Measurements from ENCODE around the gene ZNF239.
"Not testable (repeated sequence)": the region's sequence is repeated elsewhere in the genome, so short reads cannot be mapped to it uniquely, and the experiment has no call there.

The ZNF239 gene

DNA sequence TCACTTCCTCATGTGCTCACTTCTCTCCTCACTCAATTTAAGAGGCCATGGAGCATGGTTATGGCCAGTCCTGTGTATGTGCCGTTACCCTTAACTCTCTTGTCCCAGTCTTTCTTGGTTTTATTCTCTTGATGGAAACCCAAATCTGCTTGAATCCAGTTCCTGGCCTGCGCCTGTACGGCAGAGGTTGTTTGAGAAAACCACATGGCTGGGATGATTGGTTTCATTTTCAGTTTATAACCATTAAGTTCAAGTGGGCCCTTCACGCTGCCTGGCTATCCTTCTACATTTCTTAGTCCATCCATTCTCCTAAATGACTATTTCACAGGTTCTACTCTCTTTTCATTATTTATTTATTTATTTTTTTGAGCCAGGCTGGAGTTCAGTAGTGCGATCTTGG is 1.6 kb upstream of the ZNF239 start:
- DNase-seq: no peak

DNA sequence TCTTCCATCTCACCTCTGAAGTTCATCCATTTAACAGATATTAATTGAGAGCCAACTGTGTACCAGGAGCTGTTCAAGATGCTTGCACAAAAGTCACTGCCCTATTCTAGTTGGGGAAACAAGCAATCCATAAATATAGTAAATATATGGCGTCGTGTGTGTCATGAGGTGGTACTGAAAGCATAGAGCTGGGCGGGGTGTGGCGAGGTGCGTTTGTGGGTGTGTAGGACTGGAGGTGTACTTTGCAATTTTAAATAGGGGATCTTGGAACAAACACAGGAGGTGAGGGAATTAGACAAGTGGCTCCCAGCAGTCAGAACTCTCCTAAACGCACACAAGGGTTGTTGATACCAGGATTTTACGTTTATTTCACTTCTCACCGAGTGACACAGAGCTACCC is 490 bp upstream of the ZNF239 start:
- DNase-seq: no peak

- DNase-seq: no peak
Measured at GRCh38 chr10:43573250-43574000, 991 bp downstream of the ZNF239 start.

- DNase-seq: no peak
Measured at GRCh38 chr10:43570971-43571370, 3.4 kb downstream of the ZNF239 start.

DNA sequence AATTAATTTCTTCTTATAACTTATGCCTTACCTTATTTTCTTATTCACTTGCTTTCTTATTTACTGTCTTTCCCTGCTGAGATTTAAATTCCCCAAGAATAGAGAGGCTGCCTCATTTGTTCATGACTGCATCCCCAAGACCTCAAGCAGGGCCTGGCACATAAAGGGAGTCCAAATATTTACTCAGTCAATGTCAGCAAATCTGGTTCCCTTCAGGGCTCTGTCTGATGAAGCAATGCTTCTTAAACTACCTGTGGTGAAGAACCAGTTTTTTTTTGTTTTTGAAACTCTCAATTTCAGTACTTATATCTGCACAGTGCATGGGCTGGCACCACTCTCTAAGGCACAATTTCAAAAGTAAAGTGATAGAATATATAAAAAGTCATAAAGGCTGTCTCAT is 4.7 kb downstream of the ZNF239 start:
- peak in 1 of 3 experiments; percentile 22 for DNase-seq

DNA sequence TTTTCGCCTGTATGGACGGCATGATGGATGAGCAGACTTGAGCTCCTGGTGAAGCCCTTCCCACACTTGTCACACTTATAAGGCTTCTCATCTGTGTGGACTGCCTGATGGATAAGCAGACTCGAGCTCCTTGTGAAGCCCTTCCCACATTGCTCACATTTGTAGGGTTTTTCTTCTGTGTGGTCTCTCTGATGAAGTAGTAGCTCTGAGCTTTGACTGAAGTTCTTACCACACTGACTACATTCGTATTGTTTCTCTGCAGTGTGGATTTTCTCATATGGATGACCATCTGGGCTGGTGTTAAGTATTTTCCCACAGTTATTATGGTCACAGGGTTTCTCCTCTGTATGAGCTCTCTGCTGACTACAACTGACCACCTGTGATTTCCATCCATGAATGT is 17.2 kb downstream of the ZNF239 start:
- no peak for DNase-seq

DNA sequence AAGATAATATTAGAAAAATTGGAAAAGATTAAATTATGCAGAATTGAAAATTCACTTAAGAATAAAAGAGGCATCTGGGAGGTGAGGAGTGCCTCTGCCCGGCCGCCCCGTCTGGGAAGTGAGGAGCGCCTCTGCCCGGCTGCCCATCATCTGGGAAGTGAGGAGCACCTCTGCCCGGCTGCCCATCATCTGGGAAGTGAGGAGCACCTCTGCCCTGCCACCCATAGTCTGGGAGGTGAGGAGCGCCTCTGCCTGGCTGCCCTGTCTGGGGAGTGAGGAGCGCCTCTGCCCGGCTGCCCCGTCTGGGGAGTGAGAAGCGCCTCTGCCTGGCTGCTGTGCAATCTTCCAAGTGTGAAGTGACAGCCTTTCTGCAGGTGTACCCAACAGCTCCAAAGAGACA is 30.7 kb downstream of the ZNF239 start:
- DNase-seq: not testable (repeated sequence)

DNA sequence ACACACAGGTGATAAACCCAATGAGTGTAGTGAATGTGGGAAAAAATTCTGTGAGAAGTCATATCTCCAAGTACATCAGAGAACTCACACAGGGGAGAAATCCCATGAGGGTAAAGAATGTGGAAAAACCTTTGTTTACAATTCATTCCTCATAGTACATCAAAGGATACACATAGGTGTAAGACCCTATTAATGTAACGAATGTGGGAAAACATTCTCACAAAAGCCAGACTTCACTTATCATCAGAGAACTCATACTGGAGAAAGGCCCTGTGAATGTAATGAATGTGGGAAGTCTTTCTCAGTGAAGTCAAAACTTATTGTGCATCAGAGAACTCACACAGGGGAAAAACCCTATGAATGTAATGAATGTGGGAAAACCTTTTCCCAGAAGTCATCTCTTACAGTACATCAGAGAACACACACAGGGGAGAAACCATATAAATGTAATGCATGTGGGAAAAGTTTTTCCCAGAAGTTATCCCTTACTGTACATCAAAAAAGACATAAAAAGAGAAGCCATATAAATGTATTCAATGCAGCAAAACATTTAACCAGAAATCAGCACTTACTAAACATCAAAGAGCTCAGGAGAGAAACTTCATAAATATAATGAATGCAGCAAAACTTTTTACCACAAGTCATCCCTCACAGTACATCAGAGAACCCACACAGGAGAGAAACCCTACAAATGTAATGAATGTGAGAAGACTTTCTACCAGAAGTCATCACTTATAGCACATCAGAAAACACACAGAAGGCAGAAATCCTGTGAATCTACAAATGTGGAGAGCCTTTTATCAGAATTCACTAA is 49.8 kb downstream of the ZNF239 start:
- no peak for DNase-seq
